Stimulated activated CD8-positive, alpha-beta memory T cell treated with anti-CD3 and anti-CD28 coated beads, Interleukin-15, amount 100 ng/mL, for 4 hours (primary cell): ENCODE measurements around the gene KPNB1.

Experiments
- DNase-seq, 2 donors: peaks; one replicate each; pipeline ENCODE4 v3.0.0-alpha.2; 2020; ENCODE audit warnings: low read depth in 2 of 2

KPNB1 gene

GRCh38 chr17:47636273-47637030 is 13.3 kb upstream of the KPNB1 start:
- DNase-seq, result no peak

- DNase-seq, result no peak
These were observed 10.8 kb upstream of the KPNB1 start for GRCh38 chr17:47638903-47639302.

GRCh38 chr17:47640076-47640475 is 9.6 kb upstream of the KPNB1 start:
- DNase-seq, result no peak

- no peak for DNase-seq
These were observed 8.5 kb upstream of the KPNB1 start for GRCh38 chr17:47641202-47641601.

- no peak for DNase-seq
These were observed 6.6 kb upstream of the KPNB1 start for GRCh38 chr17:47643116-47643515.

GRCh38 chr17:47644324-47644723 is 5.4 kb upstream of the KPNB1 start:
- DNase-seq, result no peak

- DNase-seq, result peak in 1 of 2 donors; percentile 16
These were observed 329 bp downstream of the KPNB1 start for GRCh38 chr17:47649972-47650524.

- peak; percentile 91 to 92 for DNase-seq
These were observed 1.1 kb downstream of the KPNB1 start for GRCh38 chr17:47650525-47651522.

GRCh38 chr17:47651704-47652103 is 2.0 kb downstream of the KPNB1 start:
- no peak for DNase-seq

GRCh38 chr17:47652570-47652969 is 2.9 kb downstream of the KPNB1 start:
- DNase-seq, result no peak

- DNase-seq, result no peak
These were observed 3.7 kb downstream of the KPNB1 start for GRCh38 chr17:47653442-47653841.

GRCh38 chr17:47654991-47655390 is 5.3 kb downstream of the KPNB1 start:
- DNase-seq, result no peak

GRCh38 chr17:47660064-47660492 is 10.4 kb downstream of the KPNB1 start:
- no peak for DNase-seq

- peak in 1 of 2 donors; percentile 33 for DNase-seq
These were observed 14.3 kb downstream of the KPNB1 start for GRCh38 chr17:47663912-47664623.

GRCh38 chr17:47664624-47664941 is 14.9 kb downstream of the KPNB1 start:
- DNase-seq, result no peak

- DNase-seq, result no peak
These were observed 15.9 kb downstream of the KPNB1 start for GRCh38 chr17:47665655-47666054.

GRCh38 chr17:47669081-47669480 is 19.4 kb downstream of the KPNB1 start:
- DNase-seq, result no peak

- DNase-seq, result no peak
These were observed 20.3 kb downstream of the KPNB1 start for GRCh38 chr17:47670064-47670463.

GRCh38 chr17:47674499-47674898 is 24.8 kb downstream of the KPNB1 start:
- DNase-seq, result no peak

GRCh38 chr17:47675380-47676198 is 25.9 kb downstream of the KPNB1 start:
- no peak for DNase-seq

GRCh38 chr17:47676199-47676472 is 26.4 kb downstream of the KPNB1 start:
- no peak for DNase-seq
